A673 (cell line): ENCODE measurements around the gene VOPP1. TPM values are rescaled to one million over a fixed set of nuclear protein-coding genes. Genes with fewer than 3 reads are reported as not detected.
"Not testable (repeated sequence)": the region's sequence is repeated elsewhere in the genome, so short reads cannot be mapped to it uniquely, and the experiment has no call there.

Experiments used
- BruUV-seq: library from RNA; stranded (reverse); fragments of 400-500 nt; replicated peaks from 2 replicates; lab custom pipeline; 2021; lab: Mats Ljungman, UMichigan
- CTCF ChIA-PET: fragments of 300-600 bp; sonication (Branson Sonifier 250); formaldehyde crosslinking; loops from one replicate; lab custom pipeline; 2022; ENCODE audit warnings: antibody characterized with exemption; lab: Charles Lee
- POLR2A ChIA-PET: fragments of 300-600 bp; sonication (Branson Sonifier 250); formaldehyde crosslinking; loops from one replicate; lab custom pipeline; 2022; ENCODE audit warnings: antibody characterized with exemption; ENCODE audit not compliant: low non-redundant PET; lab: Charles Lee
- DNase-seq: peaks from one replicate; pipeline ENCODE4 v3.0.0-alpha.2; 2015; ENCODE audit warnings: low spot score
- H3K27ac ChIP-seq: fragments of 200-600 bp; sonication (generic); 2 replicates; pipeline ENCODE4 v1.5.1; 2016; ENCODE audit warnings: mixed run types, low read depth, mild to moderate bottlenecking, mixed read lengths, antibody characterized with exemption, low read length; ENCODE audit not compliant: poor library complexity, severe bottlenecking
- H3K27me3 ChIP-seq: fragments of 200-600 bp; sonication (generic); replicated peaks from 2 replicates; pipeline ENCODE4 v1.6.1; 2017; ENCODE audit warnings: mixed run types, low read depth, mild to moderate bottlenecking, mixed read lengths, antibody characterized with exemption, low read length; ENCODE audit not compliant: insufficient read depth, poor library complexity
- H3K36me3 ChIP-seq: fragments of 200-600 bp; sonication (generic); 2 replicates; pipeline ENCODE4 v1.6.1; 2016; ENCODE audit warnings: mixed run types, mild to moderate bottlenecking, mixed read lengths, antibody characterized with exemption, low read length; ENCODE audit not compliant: insufficient read depth, poor library complexity, severe bottlenecking
- H3K4me1 ChIP-seq: fragments of 200-600 bp; sonication (generic); 2 replicates; pipeline ENCODE4 v1.6.1; 2017; ENCODE audit warnings: mixed run types, mild to moderate bottlenecking, mixed read lengths, antibody characterized with exemption, low read length; ENCODE audit not compliant: insufficient read depth, poor library complexity, severe bottlenecking
- H3K4me3 ChIP-seq: fragments of 200-600 bp; sonication (generic); 2 replicates; pipeline ENCODE4 v1.5.1; 2016; ENCODE audit warnings: low read depth, mixed run types, mild to moderate bottlenecking, mixed read lengths, low read length; ENCODE audit not compliant: poor library complexity, severe bottlenecking
- H3K9me3 ChIP-seq: fragments of 200-600 bp; sonication (generic); 2 replicates; pipeline ENCODE4 v1.6.1; 2016; ENCODE audit warnings: mixed run types, low read depth, mild to moderate bottlenecking, mixed read lengths, antibody characterized with exemption, low read length; ENCODE audit not compliant: poor library complexity, severe bottlenecking
- EZH2 ChIP-seq: fragments of 200-600 bp; sonication (generic); IDR thresholded peaks from 2 replicates; pipeline ENCODE4 v1.6.1; 2017; ENCODE audit warnings: borderline replicate concordance, low read depth, mild to moderate bottlenecking, mixed read lengths, antibody characterized with exemption, low read length; ENCODE audit not compliant: poor library complexity, severe bottlenecking
- intact Hi-C: fragments of 100-400 bp; cut with micrococcal nuclease; formaldehyde crosslinking; loops from one replicate; pipeline ENCODE4 v1.10.0; 2022; ENCODE audit not compliant: unreplicated experiment
- total RNA-seq: library from RNA; stranded (reverse); gene quantifications from 2 replicates; pipeline ENCODE4 v1.2.3, GENCODE V29; 2021
- TF ChIP-seq, protein P1 (sequence below): fragments of 300-800, 200-600 bp; sonication (generic); conservative IDR thresholded peaks from 2 replicates; pipeline ENCODE4 v1.5.1; 2017; ENCODE audit warnings: low read depth, mild to moderate bottlenecking, antibody characterized with exemption, low read length, moderate library complexity, mixed read lengths

Gene VOPP1
- total RNA-seq, 1 experiment from 2014 or later: 49.6 TPM

GRCh38 chr7:55472928-55473725, 99.2 kb downstream of the VOPP1 start:
- no peak for DNase-seq

GRCh38 chr7:55472406-55472805, 99.9 kb downstream of the VOPP1 start:
- H3K27me3 ChIP-seq, H3K4me1 ChIP-seq, POLR2A ChIA-PET, H3K27ac ChIP-seq, DNase-seq, H3K9me3 ChIP-seq, intact Hi-C loops, BruUV-seq, CTCF ChIA-PET, H3K4me3 ChIP-seq, H3K36me3 ChIP-seq: not testable (repeated sequence)

More at GRCh38 chr7:55472928-55473725, 99.2 kb downstream of the VOPP1 start:
- no TSS peak for BruUV-seq
- intact Hi-C loops: no loop called here
- Histone ChIP-seq H3K27ac (no peak overlapping the region), H3K27me3 (no peaks in the 10 kb centered on the region), H3K9me3 (no peaks in the 10 kb centered on the region), H3K36me3 (no peaks in the 10 kb centered on the region), H3K4me1 (no peaks in the 10 kb centered on the region), H3K4me3 (no peak overlapping the region)
- CTCF ChIA-PET: no interaction called here
- POLR2A ChIA-PET: no interaction called here
- no peak for TF ChIP-seq EZH2
- TF ChIP-seq, protein P1, sequence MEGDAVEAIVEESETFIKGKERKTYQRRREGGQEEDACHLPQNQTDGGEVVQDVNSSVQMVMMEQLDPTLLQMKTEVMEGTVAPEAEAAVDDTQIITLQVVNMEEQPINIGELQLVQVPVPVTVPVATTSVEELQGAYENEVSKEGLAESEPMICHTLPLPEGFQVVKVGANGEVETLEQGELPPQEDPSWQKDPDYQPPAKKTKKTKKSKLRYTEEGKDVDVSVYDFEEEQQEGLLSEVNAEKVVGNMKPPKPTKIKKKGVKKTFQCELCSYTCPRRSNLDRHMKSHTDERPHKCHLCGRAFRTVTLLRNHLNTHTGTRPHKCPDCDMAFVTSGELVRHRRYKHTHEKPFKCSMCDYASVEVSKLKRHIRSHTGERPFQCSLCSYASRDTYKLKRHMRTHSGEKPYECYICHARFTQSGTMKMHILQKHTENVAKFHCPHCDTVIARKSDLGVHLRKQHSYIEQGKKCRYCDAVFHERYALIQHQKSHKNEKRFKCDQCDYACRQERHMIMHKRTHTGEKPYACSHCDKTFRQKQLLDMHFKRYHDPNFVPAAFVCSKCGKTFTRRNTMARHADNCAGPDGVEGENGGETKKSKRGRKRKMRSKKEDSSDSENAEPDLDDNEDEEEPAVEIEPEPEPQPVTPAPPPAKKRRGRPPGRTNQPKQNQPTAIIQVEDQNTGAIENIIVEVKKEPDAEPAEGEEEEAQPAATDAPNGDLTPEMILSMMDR: no peak

DNA sequence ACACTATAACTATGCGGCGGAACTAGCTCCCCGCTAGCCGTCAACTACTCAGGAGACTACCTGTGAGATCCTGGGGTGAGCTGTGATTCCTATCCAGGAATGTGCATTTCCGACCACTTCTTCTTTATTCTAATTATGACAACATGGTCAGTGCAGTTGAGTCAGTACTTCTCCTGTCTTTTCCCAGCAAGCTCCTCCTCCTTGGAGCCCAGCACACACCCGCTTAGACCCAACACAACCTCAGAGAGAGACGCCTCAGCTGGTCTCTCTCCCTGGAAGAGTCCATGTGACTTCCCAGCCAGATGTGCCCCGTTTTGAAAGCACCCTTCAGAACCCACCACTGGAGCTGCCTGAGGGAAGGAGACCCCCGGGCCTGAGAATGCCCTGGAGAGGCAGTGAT, 100.7 kb downstream of the VOPP1 start:
- not testable (repeated sequence) for BruUV-seq

DNA sequence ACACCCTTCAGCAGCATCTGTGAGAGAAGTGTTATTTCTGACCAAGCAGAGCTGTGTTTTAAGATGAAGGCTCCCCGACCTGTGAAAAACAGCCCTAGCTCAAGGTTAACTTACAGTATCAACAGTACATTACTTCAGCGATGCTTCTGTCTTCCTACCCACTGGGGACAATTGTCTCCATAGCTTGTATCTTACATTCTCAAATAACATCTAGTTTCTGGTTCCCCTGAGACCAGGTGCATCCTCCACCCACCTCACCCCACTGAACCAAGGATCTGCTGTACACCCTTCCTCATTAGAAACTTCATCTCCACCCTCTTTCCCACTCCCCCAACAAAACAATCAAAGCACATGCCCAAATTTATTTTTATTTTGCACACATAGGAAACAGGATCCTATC, 102.0 kb downstream of the VOPP1 start:
- no peak overlapping the region for H3K4me3 ChIP-seq
- intact Hi-C loops: no loop called here
- no peaks in the 10 kb centered on the region for H3K27me3 ChIP-seq
- no peaks in the 10 kb centered on the region for H3K9me3 ChIP-seq
- no TSS peak for BruUV-seq
- TF ChIP-seq, protein P1: no peak
- TF ChIP-seq EZH2: no peak
- no peak for DNase-seq
- H3K27ac ChIP-seq: no peak overlapping the region
- POLR2A ChIA-PET: no interaction called here
- H3K4me1 ChIP-seq: no peaks in the 10 kb centered on the region
- H3K36me3 ChIP-seq: no peaks in the 10 kb centered on the region
- CTCF ChIA-PET: no interaction called here

More for the DNA sequence above, 100.7 kb downstream of the VOPP1 start:
- H3K9me3 ChIP-seq, H3K4me1 ChIP-seq, H3K36me3 ChIP-seq, POLR2A ChIA-PET, H3K4me3 ChIP-seq, intact Hi-C loops, DNase-seq, H3K27ac ChIP-seq, CTCF ChIA-PET, H3K27me3 ChIP-seq: not testable (repeated sequence)
